HCT116 (cell line): ENCODE measurements around the gene RPL12. TPM values are rescaled to one million over a fixed set of nuclear protein-coding genes. Genes with fewer than 3 reads are reported as not detected.

ENCODE experiments used
- ATAC-seq: fragments of 200-7000 bp; cut with Tn5 transposase; 2 replicates; pipeline ENCODE4 v1.9.1; 2020; ENCODE audit warnings: mild to moderate bottlenecking, moderate library complexity
- BruUV-seq: library from RNA; stranded (reverse); fragments of 400-500 nt; replicated peaks from 2 replicates; lab custom pipeline; 2021; lab: Mats Ljungman, UMichigan
- CTCF ChIA-PET: fragments of 300-600 bp; sonication (Branson Sonifier 250); formaldehyde crosslinking; loops from one replicate; lab custom pipeline; 2021; ENCODE audit warnings: antibody characterized with exemption; lab: Charles Lee
- POLR2A ChIA-PET: fragments of 300-600, 350-600 bp; sonication (Branson Sonifier 250); formaldehyde crosslinking; loops from one replicate; lab custom pipeline; 2021; ENCODE audit warnings: antibody characterized with exemption; lab: Charles Lee
- RAD21 ChIA-PET, 2 experiments: fragments of 300-600 bp; sonication (Branson Sonifier 250); formaldehyde crosslinking; loops; one replicate each; lab custom pipeline; 2023; ENCODE audit warnings: low total read pairs in 2 of 2; ENCODE audit not compliant: uncharacterized antibody in 2 of 2, unreplicated experiment in 2 of 2, low non-redundant PET in 1 of 2; lab: Charles Lee
- DNase-seq: peaks from one replicate; pipeline ENCODE4 v3.0.0-alpha.2; 2010; ENCODE audit warnings: low read depth, low spot score
- H2AFZ ChIP-seq: fragments of 200-600 bp; shearing (Covaris generic), sonication (generic); 2 replicates; pipeline ENCODE4 v1.6.1; 2017; ENCODE audit warnings: low read depth, mixed run types, mixed read lengths, antibody characterized with exemption, low read length; ENCODE audit not compliant: poor library complexity, severe bottlenecking
- H3K27ac ChIP-seq: 2 replicates; pipeline ENCODE4 v1.5.1; 2012; ENCODE audit warnings: low read depth, low read length
- H3K27me3 ChIP-seq: fragments of 200-600 bp; sonication (generic); 2 replicates; pipeline ENCODE4 v1.6.1; 2016; ENCODE audit warnings: mixed run types, low read length, mixed read lengths; ENCODE audit not compliant: insufficient read depth
- H3K36me3 ChIP-seq, 2 experiments: fragments of 200-500 bp in 1 of 2; fragments of 200-600 bp in 1 of 2; sonication (Bioruptor generic) in 1 of 2; sonication (generic) in 1 of 2; 2 replicates each; pipeline versions ENCODE4 v1.5.1 to v1.6.1; 2014 to 2016; ENCODE audit warnings: low read length in 2 of 2, inconsistent platforms in 1 of 2, mixed read lengths in 1 of 2, mixed run types in 1 of 2; ENCODE audit not compliant: insufficient read depth in 2 of 2, control insufficient read depth in 1 of 2
- H3K4me1 ChIP-seq, 2 experiments: fragments of 200-600 bp in 1 of 2; sonication (generic) in 1 of 2; 2 replicates each; pipeline versions ENCODE4 v1.5.1 to v1.6.1; 2012 to 2017; ENCODE audit warnings: low read length in 2 of 2, inconsistent platforms in 1 of 2, mild to moderate bottlenecking in 1 of 2, mixed read lengths in 1 of 2, mixed run types in 1 of 2, moderate library complexity in 1 of 2; ENCODE audit not compliant: insufficient read depth in 2 of 2, control insufficient read depth in 1 of 2
- H3K4me2 ChIP-seq: fragments of 200-600 bp; sonication (generic); 2 replicates; pipeline ENCODE4 v1.6.1; 2017; ENCODE audit warnings: mixed run types, low read length, mixed read lengths
- H3K4me3 ChIP-seq, 2 experiments: fragments of 200-600 bp in 1 of 2; sonication (generic) in 1 of 2; replicated peaks in 1 of 2; 2 replicates each; pipeline ENCODE4 v1.5.1; 2011 to 2016; ENCODE audit warnings: low read length in 2 of 2, control low read depth in 1 of 2, low read depth in 1 of 2, mild to moderate bottlenecking in 1 of 2, mixed read lengths in 1 of 2, mixed run types in 1 of 2
- H3K79me2 ChIP-seq: fragments of 200-600 bp; sonication (generic); 2 replicates; pipeline ENCODE4 v1.6.1; 2017; ENCODE audit warnings: mild to moderate bottlenecking, mixed run types, low read length, moderate library complexity, mixed read lengths; ENCODE audit not compliant: insufficient read depth
- H3K9ac ChIP-seq: fragments of 200-600 bp; sonication (generic); 2 replicates; pipeline ENCODE4 v1.6.1; 2016; ENCODE audit warnings: low read length, mixed read lengths
- H3K9me2 ChIP-seq: fragments of 200-600 bp; sonication (generic), shearing (Covaris generic); 2 replicates; pipeline ENCODE4 v1.6.1; 2017; ENCODE audit warnings: mixed run types, mild to moderate bottlenecking, moderate library complexity; ENCODE audit not compliant: insufficient read depth
- H3K9me3 ChIP-seq, 2 experiments: fragments of 200-500 bp in 1 of 2; fragments of 200-600 bp in 1 of 2; sonication (Bioruptor generic) in 1 of 2; sonication (generic) in 1 of 2; 2 replicates each; pipeline ENCODE4 v1.6.1; 2014 to 2017; ENCODE audit warnings: low read length in 2 of 2, mixed read lengths in 2 of 2, inconsistent platforms in 1 of 2, low read depth in 1 of 2, mild to moderate bottlenecking in 1 of 2, mixed run types in 1 of 2, moderate library complexity in 1 of 2; ENCODE audit not compliant: control insufficient read depth in 1 of 2, insufficient read depth in 1 of 2
- H4K20me1 ChIP-seq: fragments of 200-600 bp; sonication (generic), shearing (Covaris generic); 2 replicates; pipeline ENCODE4 v1.6.1; 2017; ENCODE audit warnings: mixed run types, mild to moderate bottlenecking, moderate library complexity; ENCODE audit not compliant: insufficient read depth
- CBX3 ChIP-seq: IDR thresholded peaks from 2 replicates; pipeline ENCODE4 v1.6.1; 2012; ENCODE audit warnings: low read depth
- CEBPB ChIP-seq: IDR thresholded peaks from 2 replicates; pipeline ENCODE4 v1.6.1; 2012; ENCODE audit warnings: low read depth
- EGR1 ChIP-seq: IDR thresholded peaks from 2 replicates; pipeline ENCODE4 v1.6.1; 2012; ENCODE audit warnings: low read depth
- ELF1 ChIP-seq: IDR thresholded peaks from 2 replicates; pipeline ENCODE4 v1.6.1; 2012; ENCODE audit warnings: low read depth, borderline replicate concordance
- EZH2 ChIP-seq: fragments of 200-600 bp; sonication (generic); IDR thresholded peaks from 2 replicates; pipeline ENCODE4 v1.6.1; 2017; ENCODE audit warnings: antibody characterized with exemption, mixed run types
- EZH2phosphoT487 ChIP-seq: fragments of 200-600 bp; IDR thresholded peaks from 2 replicates; pipeline ENCODE4 v1.6.1; 2018; ENCODE audit warnings: antibody characterized with exemption, borderline replicate concordance
- JUND ChIP-seq: IDR thresholded peaks from 2 replicates; pipeline ENCODE4 v1.6.1; 2012
- POLR2A ChIP-seq: IDR thresholded peaks from 2 replicates; pipeline ENCODE4 v1.7.0; 2011; ENCODE audit warnings: borderline replicate concordance; ENCODE audit not compliant: insufficient read depth, insufficient read length; ENCODE audit errors: extremely low read depth
- POLR2AphosphoS5 ChIP-seq: IDR thresholded peaks from 2 replicates; pipeline ENCODE4 v1.6.1; 2011; ENCODE audit warnings: mild to moderate bottlenecking, low read depth, low read length, moderate library complexity
- RAD21 ChIP-seq: IDR thresholded peaks from 2 replicates; pipeline ENCODE4 v1.6.1; 2012; ENCODE audit warnings: low read depth, mild to moderate bottlenecking
- SIN3A ChIP-seq: IDR thresholded peaks from 2 replicates; pipeline ENCODE4 v1.6.1; 2012; ENCODE audit warnings: low read depth
- SP1 ChIP-seq: IDR thresholded peaks from 2 replicates; pipeline ENCODE4 v1.6.1; 2012; ENCODE audit warnings: low read depth
- TCF7L2 ChIP-seq: IDR thresholded peaks from 2 replicates; pipeline ENCODE4 v1.7.0; 2011; ENCODE audit warnings: borderline replicate concordance, inconsistent platforms; ENCODE audit not compliant: insufficient read depth, insufficient read length; ENCODE audit errors: extremely low read depth
- YY1 ChIP-seq: IDR thresholded peaks from 2 replicates; pipeline ENCODE4 v1.6.1; 2011; ENCODE audit warnings: low read length, low read depth, moderate library complexity, mild to moderate bottlenecking; ENCODE audit not compliant: insufficient replicate concordance; ENCODE audit errors: extremely low read depth
- ZNF274 ChIP-seq: fragments of 200-500 bp; sonication (Bioruptor generic); IDR thresholded peaks from 2 replicates; pipeline ENCODE4 v1.6.1; 2014; ENCODE audit warnings: mild to moderate bottlenecking, low read depth, low read length, inconsistent platforms
- intact Hi-C: fragments of 100-400 bp; cut with micrococcal nuclease; formaldehyde crosslinking; loops from 2 replicates; pipeline ENCODE4 v1.10.0; 2022
- total RNA-seq: library from RNA; stranded (reverse); gene quantifications from one replicate; pipeline ENCODE4 v1.2.1, GENCODE V29; 2021; ENCODE audit not compliant: unreplicated experiment
- TF ChIP-seq, protein P1 (sequence below), 3 experiments: fragments of 200-600 bp in 1 of 3; sonication (generic) in 1 of 3; IDR thresholded peaks in 2 of 3; conservative IDR thresholded peaks in 1 of 3; 2 replicates each; pipeline ENCODE4 v1.5.1; 2012 to 2017; ENCODE audit warnings: low read depth in 2 of 3, low read length in 2 of 3, antibody characterized with exemption in 1 of 3, borderline replicate concordance in 1 of 3, control low read depth in 1 of 3, mild to moderate bottlenecking in 1 of 3, mixed read lengths in 1 of 3, mixed run types in 1 of 3, moderate library complexity in 1 of 3; ENCODE audit not compliant: insufficient read depth in 1 of 3
- TF ChIP-seq, protein P2 (sequence below): IDR thresholded peaks from 2 replicates; pipeline ENCODE4 v1.6.1; 2012; ENCODE audit warnings: low read depth
- TF ChIP-seq, protein P3 (sequence below): IDR thresholded peaks from 2 replicates; pipeline ENCODE4 v1.6.1; 2012
- TF ChIP-seq, protein P4 (sequence below): IDR thresholded peaks from 2 replicates; pipeline ENCODE4 v1.6.1; 2012
- TF ChIP-seq, protein P5 (sequence below): IDR thresholded peaks from 2 replicates; pipeline ENCODE4 v1.6.1; 2011; ENCODE audit warnings: mild to moderate bottlenecking, low read length, moderate library complexity; ENCODE audit not compliant: insufficient replicate concordance; ENCODE audit errors: extremely low read depth

Gene RPL12
- total RNA-seq, 1 experiment from 2014 or later: 2,679 TPM

DNA sequence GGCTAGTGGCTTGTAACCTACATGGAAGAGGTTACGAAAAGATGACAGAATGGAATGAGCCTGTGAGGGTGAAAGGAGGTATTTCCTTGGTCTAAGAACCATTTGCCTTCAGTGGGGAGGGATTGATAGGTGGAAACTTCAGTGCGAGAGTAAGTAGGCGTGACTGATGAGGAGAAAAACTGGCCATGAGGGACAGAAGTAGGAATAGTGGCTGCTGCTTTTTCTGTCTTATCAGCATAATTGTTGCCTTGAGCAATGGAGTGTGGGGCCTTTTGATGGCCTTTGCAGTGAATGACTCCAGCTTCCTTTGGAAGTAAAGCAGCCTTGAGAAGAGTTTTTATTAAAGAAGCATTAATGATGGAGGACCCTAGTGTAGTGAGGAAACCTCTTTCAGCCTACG lies 36.1 kb downstream of the RPL12 start:
- POLR2A ChIA-PET: interaction anchor here (0.7 kb wide), 1 partner anchor 9 kb away, joined by 3 read pairs; the partner anchor contains the start of gene ZNF79

More for the DNA sequence above, 36.1 kb downstream of the RPL12 start:
- CTCF ChIA-PET: no interaction called here
- Histone ChIP-seq H3K4me2 (no peak overlapping the region), H2AFZ (no peak overlapping the region), H3K9me3 (no peaks in the 10 kb centered on the region), H3K79me2 (no peaks in the 10 kb centered on the region), H3K9ac (no peak overlapping the region), H3K36me3 (no peaks in the 10 kb centered on the region), H3K9me2 (no peaks in the 10 kb centered on the region), H3K27me3 (no peaks in the 10 kb centered on the region), H3K27ac (no peak overlapping the region), H4K20me1 (no peaks in the 10 kb centered on the region), H3K4me1 (peaks cover 0 to 15% of the 10 kb centered on the region in 2 experiments; a peak in 1 of 4 replicates), H3K4me3 (no peak overlapping the region)
- DNase-seq (no peak), ATAC-seq (no peak)
- no TSS peak for BruUV-seq
- TF ChIP-seq SIN3A (no peak), JUND (no peak), YY1 (no peak), POLR2A (no peak), EGR1 (no peak), RAD21 (no peak), EZH2phosphoT487 (no peak), POLR2AphosphoS5 (no peak), ZNF274 (no peak), CBX3 (no peak), SP1 (no peak), ELF1 (no peak), TCF7L2 (no peak), EZH2 (no peak), CEBPB (no peak)
- TF ChIP-seq, protein P1, sequence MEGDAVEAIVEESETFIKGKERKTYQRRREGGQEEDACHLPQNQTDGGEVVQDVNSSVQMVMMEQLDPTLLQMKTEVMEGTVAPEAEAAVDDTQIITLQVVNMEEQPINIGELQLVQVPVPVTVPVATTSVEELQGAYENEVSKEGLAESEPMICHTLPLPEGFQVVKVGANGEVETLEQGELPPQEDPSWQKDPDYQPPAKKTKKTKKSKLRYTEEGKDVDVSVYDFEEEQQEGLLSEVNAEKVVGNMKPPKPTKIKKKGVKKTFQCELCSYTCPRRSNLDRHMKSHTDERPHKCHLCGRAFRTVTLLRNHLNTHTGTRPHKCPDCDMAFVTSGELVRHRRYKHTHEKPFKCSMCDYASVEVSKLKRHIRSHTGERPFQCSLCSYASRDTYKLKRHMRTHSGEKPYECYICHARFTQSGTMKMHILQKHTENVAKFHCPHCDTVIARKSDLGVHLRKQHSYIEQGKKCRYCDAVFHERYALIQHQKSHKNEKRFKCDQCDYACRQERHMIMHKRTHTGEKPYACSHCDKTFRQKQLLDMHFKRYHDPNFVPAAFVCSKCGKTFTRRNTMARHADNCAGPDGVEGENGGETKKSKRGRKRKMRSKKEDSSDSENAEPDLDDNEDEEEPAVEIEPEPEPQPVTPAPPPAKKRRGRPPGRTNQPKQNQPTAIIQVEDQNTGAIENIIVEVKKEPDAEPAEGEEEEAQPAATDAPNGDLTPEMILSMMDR (IDR thresholded peaks at IDR 0.05 in 2 of 3, conservative IDR thresholded peaks at IDR 0.05 in 1 of 3; ENCODE audit: borderline replicate concordance in 1 of 3, insufficient read depth in 1 of 3, low read depth in 2 of 3, low read length in 2 of 3): no peak
- TF ChIP-seq, protein P2, sequence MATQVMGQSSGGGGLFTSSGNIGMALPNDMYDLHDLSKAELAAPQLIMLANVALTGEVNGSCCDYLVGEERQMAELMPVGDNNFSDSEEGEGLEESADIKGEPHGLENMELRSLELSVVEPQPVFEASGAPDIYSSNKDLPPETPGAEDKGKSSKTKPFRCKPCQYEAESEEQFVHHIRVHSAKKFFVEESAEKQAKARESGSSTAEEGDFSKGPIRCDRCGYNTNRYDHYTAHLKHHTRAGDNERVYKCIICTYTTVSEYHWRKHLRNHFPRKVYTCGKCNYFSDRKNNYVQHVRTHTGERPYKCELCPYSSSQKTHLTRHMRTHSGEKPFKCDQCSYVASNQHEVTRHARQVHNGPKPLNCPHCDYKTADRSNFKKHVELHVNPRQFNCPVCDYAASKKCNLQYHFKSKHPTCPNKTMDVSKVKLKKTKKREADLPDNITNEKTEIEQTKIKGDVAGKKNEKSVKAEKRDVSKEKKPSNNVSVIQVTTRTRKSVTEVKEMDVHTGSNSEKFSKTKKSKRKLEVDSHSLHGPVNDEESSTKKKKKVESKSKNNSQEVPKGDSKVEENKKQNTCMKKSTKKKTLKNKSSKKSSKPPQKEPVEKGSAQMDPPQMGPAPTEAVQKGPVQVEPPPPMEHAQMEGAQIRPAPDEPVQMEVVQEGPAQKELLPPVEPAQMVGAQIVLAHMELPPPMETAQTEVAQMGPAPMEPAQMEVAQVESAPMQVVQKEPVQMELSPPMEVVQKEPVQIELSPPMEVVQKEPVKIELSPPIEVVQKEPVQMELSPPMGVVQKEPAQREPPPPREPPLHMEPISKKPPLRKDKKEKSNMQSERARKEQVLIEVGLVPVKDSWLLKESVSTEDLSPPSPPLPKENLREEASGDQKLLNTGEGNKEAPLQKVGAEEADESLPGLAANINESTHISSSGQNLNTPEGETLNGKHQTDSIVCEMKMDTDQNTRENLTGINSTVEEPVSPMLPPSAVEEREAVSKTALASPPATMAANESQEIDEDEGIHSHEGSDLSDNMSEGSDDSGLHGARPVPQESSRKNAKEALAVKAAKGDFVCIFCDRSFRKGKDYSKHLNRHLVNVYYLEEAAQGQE: no peak
- TF ChIP-seq, protein P3, sequence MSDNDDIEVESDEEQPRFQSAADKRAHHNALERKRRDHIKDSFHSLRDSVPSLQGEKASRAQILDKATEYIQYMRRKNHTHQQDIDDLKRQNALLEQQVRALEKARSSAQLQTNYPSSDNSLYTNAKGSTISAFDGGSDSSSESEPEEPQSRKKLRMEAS: no peak
- TF ChIP-seq, protein P4, sequence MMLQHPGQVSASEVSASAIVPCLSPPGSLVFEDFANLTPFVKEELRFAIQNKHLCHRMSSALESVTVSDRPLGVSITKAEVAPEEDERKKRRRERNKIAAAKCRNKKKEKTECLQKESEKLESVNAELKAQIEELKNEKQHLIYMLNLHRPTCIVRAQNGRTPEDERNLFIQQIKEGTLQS: no peak
- TF ChIP-seq, protein P5, sequence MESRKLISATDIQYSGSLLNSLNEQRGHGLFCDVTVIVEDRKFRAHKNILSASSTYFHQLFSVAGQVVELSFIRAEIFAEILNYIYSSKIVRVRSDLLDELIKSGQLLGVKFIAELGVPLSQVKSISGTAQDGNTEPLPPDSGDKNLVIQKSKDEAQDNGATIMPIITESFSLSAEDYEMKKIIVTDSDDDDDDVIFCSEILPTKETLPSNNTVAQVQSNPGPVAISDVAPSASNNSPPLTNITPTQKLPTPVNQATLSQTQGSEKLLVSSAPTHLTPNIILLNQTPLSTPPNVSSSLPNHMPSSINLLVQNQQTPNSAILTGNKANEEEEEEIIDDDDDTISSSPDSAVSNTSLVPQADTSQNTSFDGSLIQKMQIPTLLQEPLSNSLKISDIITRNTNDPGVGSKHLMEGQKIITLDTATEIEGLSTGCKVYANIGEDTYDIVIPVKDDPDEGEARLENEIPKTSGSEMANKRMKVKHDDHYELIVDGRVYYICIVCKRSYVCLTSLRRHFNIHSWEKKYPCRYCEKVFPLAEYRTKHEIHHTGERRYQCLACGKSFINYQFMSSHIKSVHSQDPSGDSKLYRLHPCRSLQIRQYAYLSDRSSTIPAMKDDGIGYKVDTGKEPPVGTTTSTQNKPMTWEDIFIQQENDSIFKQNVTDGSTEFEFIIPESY: no peak
- intact Hi-C loops: no loop called here
- RAD21 ChIA-PET: no interaction called here
